ENCODE results near the gene IER5L. TPM values are rescaled to one million over a fixed set of nuclear protein-coding genes. Genes with fewer than 3 reads are reported as not detected.

Gene IER5L
- total RNA-seq, 2 experiments from 2014 or later = 1.8 to 2.3 TPM

- CTCF ChIA-PET = interaction anchor here (3.7 kb wide), 1 partner anchor 12 kb away, joined by 26 read pairs; no protein-coding TSS in a partner anchor
- no peaks in the 10 kb centered on the region for H3K36me3 Mint-ChIP-seq (ENCODE audit: low read depth)
These were observed 7.3 kb upstream of the IER5L start for GRCh38 chr9:129185402-129185801.

GRCh38 chr9:129184596-129185122 is 6.6 kb upstream of the IER5L start:
- ChIA-PET POLR2A (interaction anchor here (0.6 kb wide), 1 partner anchor 36 kb away, joined by 3 read pairs; no protein-coding TSS in a partner anchor), CTCF (interaction anchor here (0.8 to 3.7 kb wide), 5 partner anchors 11 to 541 kb away, joined by 3 to 26 read pairs (median 3); no protein-coding TSS in a partner anchor)
- no peak for DNase-seq
- peaks cover 1% of the 10 kb centered on the region for H3K9me3 Mint-ChIP-seq
- H3K27ac Mint-ChIP-seq = no peak overlapping the region
- peaks cover 9% of the 10 kb centered on the region for H3K4me1 Mint-ChIP-seq
- H3K4me3 Mint-ChIP-seq = no peak overlapping the region
- no peaks in the 10 kb centered on the region for H3K36me3 Mint-ChIP-seq (ENCODE audit: low read depth)
- H3K27me3 Mint-ChIP-seq = no peaks in the 10 kb centered on the region

More at GRCh38 chr9:129185402-129185801, 7.3 kb upstream of the IER5L start:
- H3K9me3 Mint-ChIP-seq = peaks cover 1% of the 10 kb centered on the region
- no peak overlapping the region for H3K4me3 Mint-ChIP-seq
- H3K27ac Mint-ChIP-seq = no peak overlapping the region
- POLR2A ChIA-PET = no interaction called here
- no peaks in the 10 kb centered on the region for H3K27me3 Mint-ChIP-seq
- no peak for DNase-seq
- peaks cover 9% of the 10 kb centered on the region for H3K4me1 Mint-ChIP-seq

DNA sequence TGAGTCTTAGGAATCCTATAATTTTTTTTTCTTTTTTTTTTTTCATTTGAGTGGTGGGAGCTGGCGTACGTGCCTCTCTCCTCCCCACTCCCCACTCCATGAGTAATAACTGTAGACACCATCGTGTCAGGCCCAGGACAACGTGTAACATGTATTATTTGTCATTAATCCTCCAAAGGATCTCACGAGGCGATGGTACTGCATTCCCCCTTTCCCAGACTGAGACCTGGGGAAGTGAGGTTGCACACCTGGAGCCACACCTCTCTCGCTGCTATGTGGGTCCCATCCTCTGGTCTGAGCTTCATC is 6.1 kb upstream of the IER5L start:
- ChIA-PET CTCF (interaction anchor here (0.6 to 3.7 kb wide), 8 partner anchors 10 to 542 kb away, joined by 3 to 26 read pairs (median 3); no protein-coding TSS in a partner anchor), POLR2A (interaction anchor here (0.6 kb wide), 1 partner anchor 36 kb away, joined by 3 read pairs; no protein-coding TSS in a partner anchor)
- Mint-ChIP-seq H3K27me3 (no peaks in the 10 kb centered on the region), H3K27ac (no peak overlapping the region), H3K36me3 (ENCODE audit: low read depth) (no peaks in the 10 kb centered on the region), H3K9me3 (peaks cover 1% of the 10 kb centered on the region), H3K4me1 (peaks cover 9% of the 10 kb centered on the region), H3K4me3 (no peak overlapping the region)
- DNase-seq = no peak

DNA sequence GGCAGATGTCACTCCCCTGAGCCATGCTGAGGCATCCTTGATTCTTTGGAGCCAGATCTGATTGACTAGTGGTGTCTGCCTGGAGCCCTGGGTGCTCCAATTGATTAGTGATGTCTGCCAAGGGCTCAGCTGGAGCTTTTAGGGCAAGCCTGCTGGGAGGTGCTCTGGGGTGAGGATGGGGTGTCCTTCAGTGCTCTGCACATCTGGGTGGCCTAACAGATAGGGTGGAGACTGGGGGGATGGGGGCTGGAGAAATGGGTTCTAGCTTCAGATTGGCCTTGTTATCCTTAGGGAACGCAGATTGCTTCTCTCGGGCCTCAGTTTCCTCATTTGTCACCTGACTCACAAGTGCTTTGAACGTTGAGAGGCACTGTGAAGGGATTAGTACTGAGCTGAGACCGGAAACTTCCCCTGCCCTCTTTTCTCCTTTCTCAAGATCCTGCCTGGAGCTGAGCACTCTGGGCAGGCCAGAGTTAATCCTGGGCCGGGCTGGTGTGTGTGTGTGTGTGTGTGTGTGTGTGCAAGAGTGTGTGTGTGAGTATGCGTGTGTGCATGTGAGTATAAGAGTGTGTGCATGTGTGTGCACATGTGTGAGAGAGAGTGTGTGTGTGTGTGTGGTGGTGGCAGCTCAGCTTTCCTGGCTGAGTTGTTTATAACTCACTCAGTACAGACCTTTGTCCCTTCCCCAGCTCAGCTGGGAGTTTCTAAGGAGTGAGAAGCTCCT is 5.6 kb upstream of the IER5L start:
- Mint-ChIP-seq H3K4me1 (peaks cover 15% of the 10 kb centered on the region), H3K4me3 (no peak overlapping the region), H3K9me3 (peaks cover 1% of the 10 kb centered on the region), H3K27me3 (no peaks in the 10 kb centered on the region), H3K27ac (no peak overlapping the region), H3K36me3 (ENCODE audit: low read depth) (no peaks in the 10 kb centered on the region)
- CTCF ChIA-PET = interaction anchor here (0.6 to 3.7 kb wide), 10 partner anchors 10 to 542 kb away, joined by 3 to 26 read pairs (median 3); no protein-coding TSS in a partner anchor
- DNase-seq = no peak
- POLR2A ChIA-PET = interaction anchor here (0.6 kb wide), 1 partner anchor 37 kb away, joined by 3 read pairs; no protein-coding TSS in a partner anchor

DNA sequence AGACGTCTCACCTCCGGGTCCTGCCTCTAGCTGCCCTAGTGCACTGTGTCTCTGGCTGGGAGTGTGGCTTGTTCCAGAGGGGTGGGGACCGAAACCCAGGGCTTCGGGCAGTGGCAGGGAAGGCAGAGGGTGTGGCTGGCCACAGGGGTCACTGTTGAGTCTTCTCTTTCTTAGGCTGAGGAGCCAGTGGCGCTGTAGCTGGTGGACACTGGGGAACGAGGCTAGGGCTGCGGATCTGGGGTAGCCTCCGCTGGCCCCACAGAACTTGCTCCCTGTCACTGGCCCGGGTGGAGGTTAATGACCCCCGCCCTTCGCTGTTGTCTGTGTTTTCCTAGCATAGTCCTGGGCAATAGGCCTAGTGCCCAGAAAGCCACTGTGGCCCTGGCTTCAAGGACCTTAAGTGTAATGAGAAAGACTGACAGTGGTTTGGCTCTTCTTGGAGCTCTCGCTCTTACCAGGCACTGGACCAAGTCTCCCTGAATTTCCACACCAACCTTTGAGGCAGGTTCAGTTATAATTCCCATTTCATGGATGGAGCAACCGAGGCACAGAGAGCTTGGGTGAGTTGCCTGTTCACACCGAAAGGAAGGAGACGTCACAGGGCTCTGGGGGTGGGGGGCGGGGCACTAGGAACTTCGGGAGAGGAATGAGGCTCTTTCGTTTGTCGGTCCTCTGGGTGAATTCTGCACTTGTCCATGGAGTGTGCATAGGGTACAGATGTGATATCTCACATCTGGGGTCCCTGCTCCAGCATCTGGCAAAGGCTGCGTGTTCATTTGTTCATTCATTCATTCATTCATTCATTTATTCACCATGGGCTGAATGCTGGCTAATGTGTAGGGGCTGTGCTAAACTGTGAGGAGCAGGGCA is 4.8 kb upstream of the IER5L start:
- Mint-ChIP-seq H3K4me3 (no peak overlapping the region), H3K27me3 (no peaks in the 10 kb centered on the region), H3K27ac (no peak overlapping the region), H3K4me1 (peaks cover 15% of the 10 kb centered on the region), H3K9me3 (peaks cover 1% of the 10 kb centered on the region), H3K36me3 (ENCODE audit: low read depth) (no peaks in the 10 kb centered on the region)
- POLR2A ChIA-PET = no interaction called here
- CTCF ChIA-PET = interaction anchor here (1.2 to 3.7 kb wide), 5 partner anchors 9 to 369 kb away, joined by 3 to 26 read pairs (median 3); no protein-coding TSS in a partner anchor
- no peak for DNase-seq

DNA sequence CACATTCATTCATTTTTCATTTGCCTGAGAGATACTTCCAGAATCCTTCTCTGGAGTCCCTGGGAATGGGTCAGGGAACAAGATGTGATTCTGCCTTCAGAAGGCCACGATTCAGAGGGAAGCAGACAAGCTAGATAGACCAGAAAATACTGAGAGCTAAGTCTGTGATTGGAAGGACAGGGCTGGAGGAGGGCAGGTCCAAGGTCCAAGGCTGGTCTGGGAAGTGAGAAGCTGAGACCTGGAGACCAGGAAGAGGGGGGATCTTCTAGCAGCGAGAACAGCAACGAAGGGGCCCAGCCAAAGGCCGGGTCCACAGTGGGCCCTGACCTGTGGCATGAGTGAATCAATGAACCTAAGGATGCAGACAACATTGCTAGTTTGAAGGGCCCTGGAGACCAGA is 4.1 kb upstream of the IER5L start:
- ChIA-PET POLR2A (no interaction called here), CTCF (interaction anchor here (1.4 to 3.7 kb wide), 6 partner anchors 8 to 40 kb away, joined by 3 to 26 read pairs (median 4); no protein-coding TSS in a partner anchor)
- Mint-ChIP-seq H3K27me3 (peaks cover 2% of the 10 kb centered on the region), H3K36me3 (ENCODE audit: low read depth) (no peaks in the 10 kb centered on the region), H3K9me3 (no peaks in the 10 kb centered on the region), H3K27ac (no peak overlapping the region), H3K4me3 (no peak overlapping the region), H3K4me1 (peaks cover 15% of the 10 kb centered on the region)
- DNase-seq = no peak

- POLR2A ChIA-PET = no interaction called here
- CTCF ChIA-PET = interaction anchor here (1.6 to 2.1 kb wide), 2 partner anchors 18 to 39 kb away, joined by 3 to 5 read pairs; no protein-coding TSS in a partner anchor
- Mint-ChIP-seq H3K4me1 (peaks cover 15% of the 10 kb centered on the region), H3K36me3 (ENCODE audit: low read depth) (no peaks in the 10 kb centered on the region), H3K9me3 (no peaks in the 10 kb centered on the region), H3K4me3 (no peak overlapping the region), H3K27ac (no peak overlapping the region), H3K27me3 (peaks cover 2% of the 10 kb centered on the region)
- DNase-seq = no peak
These were observed 3.2 kb upstream of the IER5L start for GRCh38 chr9:129181246-129181645.

GRCh38 chr9:129178568-129179382 is 714 bp upstream of the IER5L start:
- peak overlapping the region; percentile 27 for H3K4me3 Mint-ChIP-seq

DNA sequence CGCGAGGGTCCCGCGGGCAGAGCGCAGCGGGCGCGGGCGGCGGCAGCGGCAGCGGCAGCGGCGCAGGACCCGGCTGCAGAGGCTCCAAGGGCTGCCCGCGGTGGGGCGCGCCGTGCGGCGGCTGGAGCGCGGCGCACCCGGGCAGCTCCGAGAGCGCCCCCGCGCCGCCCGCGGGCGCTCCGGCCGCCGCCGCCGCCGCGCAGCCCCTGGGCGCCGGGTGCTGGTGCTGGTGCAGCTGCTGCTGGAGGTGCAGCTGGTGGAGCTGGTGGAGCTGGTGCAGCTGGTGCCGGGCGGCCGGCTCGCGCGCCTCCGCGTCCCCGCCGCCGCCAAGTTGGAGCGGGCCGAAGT is 644 bp downstream of the IER5L start:
- Mint-ChIP-seq H3K27ac (no peak overlapping the region), H3K9me3 (no peaks in the 10 kb centered on the region), H3K4me3 (peak overlapping the region; percentile 85), H3K4me1 (peaks cover 21% of the 10 kb centered on the region), H3K36me3 (ENCODE audit: low read depth) (no peaks in the 10 kb centered on the region), H3K27me3 (peaks cover 13% of the 10 kb centered on the region)
- CTCF ChIA-PET = interaction anchor here (0.8 to 2.4 kb wide), 6 partner anchors 11 to 432 kb away, joined by 3 to 12 read pairs (median 4); no protein-coding TSS in a partner anchor
- POLR2A ChIA-PET = interaction anchor here (1.3 to 1.6 kb wide), 2 partner anchors 10 to 282 kb away, joined by 7 to 8 read pairs; no protein-coding TSS in a partner anchor
- DNase-seq = no peak

More at GRCh38 chr9:129178568-129179382, 714 bp upstream of the IER5L start:
- no peaks in the 10 kb centered on the region for H3K36me3 Mint-ChIP-seq (ENCODE audit: low read depth)
- DNase-seq = no peak
- ChIA-PET POLR2A (interaction anchor here (0.5 to 1.6 kb wide), 5 partner anchors 9 to 281 kb away, joined by 3 to 8 read pairs (median 4); no protein-coding TSS in a partner anchor), CTCF (interaction anchor here (0.9 to 2.4 kb wide), 9 partner anchors 11 to 446 kb away, joined by 3 to 12 read pairs (median 4); no protein-coding TSS in a partner anchor)
- peak overlapping the region; percentile 41 for H3K27ac Mint-ChIP-seq
- no peaks in the 10 kb centered on the region for H3K9me3 Mint-ChIP-seq
- peaks cover 21% of the 10 kb centered on the region for H3K4me1 Mint-ChIP-seq
- peaks cover 4% of the 10 kb centered on the region for H3K27me3 Mint-ChIP-seq

DNA sequence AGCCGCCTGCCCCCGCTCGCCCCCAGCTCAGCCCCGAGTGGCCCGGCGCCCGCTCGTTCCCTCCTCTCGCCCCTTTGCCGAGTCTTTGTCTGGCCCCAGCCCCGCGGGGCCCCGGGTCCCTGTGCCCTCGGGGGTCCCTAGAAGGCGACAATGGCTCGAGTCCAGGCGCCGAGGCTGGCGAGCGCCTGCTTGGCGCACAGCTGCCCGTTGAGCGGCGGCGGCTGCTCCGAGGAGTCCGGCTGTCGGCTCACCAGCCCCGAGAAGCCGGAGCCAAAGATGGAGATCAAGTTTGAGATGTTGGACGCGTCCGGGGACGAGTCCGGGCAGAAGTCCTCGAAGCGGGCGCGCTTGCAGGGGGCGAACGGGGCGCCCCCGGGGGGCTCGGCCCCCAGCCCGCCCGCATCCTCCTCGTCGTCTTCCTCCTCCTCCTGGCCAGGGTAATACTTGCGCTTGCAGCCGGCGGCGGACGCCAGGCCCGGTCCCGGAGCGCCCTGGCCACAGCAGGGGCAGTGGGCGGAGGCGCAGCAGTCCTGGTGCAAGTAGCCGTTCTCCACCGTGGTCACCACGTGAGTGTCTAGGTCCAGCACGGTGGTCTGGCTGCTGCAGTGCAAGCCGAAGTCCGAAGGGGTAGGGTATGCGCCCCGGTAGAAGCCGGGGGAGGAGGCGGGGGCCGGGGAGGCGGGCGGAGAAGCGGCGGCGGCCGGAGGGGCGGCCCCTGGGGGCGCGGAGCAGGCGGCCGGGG is 1.2 kb downstream of the IER5L start:
- ChIA-PET CTCF (interaction anchor here (1.0 to 2.4 kb wide), 6 partner anchors 10 to 434 kb away, joined by 3 to 12 read pairs (median 6); no protein-coding TSS in a partner anchor), POLR2A (interaction anchor here (1.6 kb wide), 1 partner anchor 282 kb away, joined by 7 read pairs; no protein-coding TSS in a partner anchor)
- H3K27ac Mint-ChIP-seq = peak overlapping the region; percentile 46
- DNase-seq = no peak
- H3K9me3 Mint-ChIP-seq = no peaks in the 10 kb centered on the region
- no peaks in the 10 kb centered on the region for H3K36me3 Mint-ChIP-seq (ENCODE audit: low read depth)
- H3K27me3 Mint-ChIP-seq = peaks cover 18% of the 10 kb centered on the region
- H3K4me1 Mint-ChIP-seq = peaks cover 21% of the 10 kb centered on the region
- peak overlapping the region; percentile 78 for H3K4me3 Mint-ChIP-seq

All from activated CD4-positive, alpha-beta T cell treated with anti-CD3 and anti-CD28 coated beads, Interleukin-2, amount 10 ng/mL, durations not matched to agents 7 days and 5 days (primary cell).